Activated T-cell treated with anti-CD3 and anti-CD28 coated beads for 1 hour (primary cell): ENCODE measurements around the gene IQSEC3.
"Not testable (repeated sequence)": the region's sequence is repeated elsewhere in the genome, so short reads cannot be mapped to it uniquely, and the experiment has no call there.

ENCODE experiments used
- DNase-seq: peaks from one replicate; pipeline ENCODE4 v3.0.0-alpha.2; 2020; ENCODE audit warnings: low read depth

The IQSEC3 gene

DNA sequence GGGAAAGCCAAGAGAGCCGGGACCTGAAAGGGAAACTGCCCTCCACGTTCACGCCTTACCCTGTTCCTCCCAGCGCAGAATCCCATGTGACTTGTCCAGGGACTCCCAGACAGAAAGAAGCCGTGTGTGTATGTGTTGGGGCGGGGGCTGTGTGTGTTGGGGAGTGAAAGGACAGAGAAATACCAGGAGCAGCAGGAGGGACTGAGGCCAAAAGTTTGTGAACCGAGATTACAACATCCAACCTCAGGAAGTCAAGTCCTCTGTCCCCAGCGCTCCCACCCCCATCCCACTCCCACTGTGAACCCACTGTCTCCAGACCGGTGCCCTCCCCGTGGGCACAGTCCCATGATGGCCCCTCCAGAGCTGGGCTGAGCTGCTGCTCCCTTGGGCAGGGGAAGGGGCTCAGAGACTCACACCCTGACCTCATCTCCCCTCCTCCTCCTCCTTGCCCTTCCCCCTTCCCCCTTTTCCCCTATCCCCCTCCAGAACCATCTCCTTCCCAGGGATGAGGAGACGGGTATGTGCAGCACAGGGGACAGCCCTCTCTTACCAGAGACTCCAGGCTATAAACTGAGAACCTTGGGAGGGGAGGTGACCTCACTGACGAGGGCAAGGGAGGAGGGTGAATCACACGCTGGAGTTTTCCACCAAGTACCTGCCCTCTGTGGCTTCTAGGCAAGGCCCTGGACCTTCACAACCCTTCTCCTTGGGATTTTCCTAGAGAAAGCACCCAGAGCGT, 147.6 kb downstream of the IQSEC3 start, which contains the start of gene SLC6A12:
Gene SLC6A12, minus strand, starts transcription at position 155 of the 739 bp plus-strand sequence. CDS start 4,171 bp downstream, outside the sequence.
- DNase-seq = no peak

- DNase-seq = no peak
Observed at GRCh38 chr12:215116-215515, 148.5 kb downstream of the IQSEC3 start.

DNA sequence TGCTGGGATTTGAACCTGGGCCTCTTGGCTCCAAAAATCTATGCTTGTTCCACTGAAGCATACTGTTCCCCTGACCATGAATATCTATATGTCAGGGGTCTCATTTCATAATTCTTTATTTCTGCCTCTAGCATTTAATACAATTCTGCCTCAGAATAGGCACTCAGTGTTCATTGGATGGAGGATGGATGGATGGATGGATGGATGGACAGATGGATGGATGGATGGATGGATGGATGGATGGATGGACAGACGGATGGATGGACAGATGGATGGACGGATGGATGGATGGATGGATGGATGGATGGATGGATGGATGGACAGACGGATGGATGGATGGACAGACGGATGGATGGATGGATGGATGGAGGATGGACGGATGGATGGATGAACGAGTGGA, 150.5 kb downstream of the IQSEC3 start:
- not testable (repeated sequence) for DNase-seq

DNA sequence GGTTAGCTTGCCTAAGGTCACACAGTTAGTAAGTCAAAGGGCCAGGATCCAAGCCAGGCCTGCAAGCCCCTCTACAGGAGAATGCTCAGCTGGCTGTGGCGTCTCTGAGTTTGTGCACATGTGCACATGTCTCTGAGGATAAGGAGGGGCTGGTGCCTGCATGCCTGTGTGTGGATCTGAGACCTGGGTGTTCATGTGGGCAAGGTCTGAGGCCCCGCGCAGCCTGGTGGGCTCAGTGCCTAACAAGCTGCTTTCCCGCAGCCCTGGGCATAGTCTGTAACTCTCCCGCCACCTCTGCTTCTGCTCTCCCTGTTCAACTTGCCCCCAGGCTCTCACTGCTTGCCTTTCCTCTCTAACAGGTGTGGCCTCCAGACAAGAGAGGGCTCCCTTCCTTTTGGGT, 151.7 kb downstream of the IQSEC3 start:
- DNase-seq = no peak

- no peak for DNase-seq
Observed at GRCh38 chr12:218728-219590, 152.4 kb downstream of the IQSEC3 start.

DNA sequence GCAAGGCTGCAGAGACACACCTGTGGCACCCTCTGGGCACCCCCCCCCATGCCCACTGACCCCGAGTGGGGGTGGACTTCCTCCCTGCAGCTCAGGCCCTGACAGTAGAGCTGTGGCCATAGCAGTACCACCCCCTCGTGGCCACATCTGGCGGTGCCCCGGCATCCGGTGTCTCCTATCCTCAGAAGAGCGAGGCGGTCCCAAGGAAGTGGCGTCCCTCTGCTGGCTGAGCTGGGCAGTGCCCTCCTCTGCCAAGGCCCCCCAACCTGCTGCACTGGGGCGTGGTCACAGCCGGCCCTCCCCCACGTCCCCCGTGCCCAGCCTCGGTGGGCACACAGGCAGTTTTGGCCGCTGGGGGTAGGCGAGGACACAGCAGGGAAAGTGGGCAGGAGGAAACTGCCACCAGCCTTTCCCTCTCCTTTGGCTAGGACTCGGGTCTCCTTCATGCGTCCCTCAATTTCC, 153.4 kb downstream of the IQSEC3 start:
- DNase-seq = peak; percentile 6

DNA sequence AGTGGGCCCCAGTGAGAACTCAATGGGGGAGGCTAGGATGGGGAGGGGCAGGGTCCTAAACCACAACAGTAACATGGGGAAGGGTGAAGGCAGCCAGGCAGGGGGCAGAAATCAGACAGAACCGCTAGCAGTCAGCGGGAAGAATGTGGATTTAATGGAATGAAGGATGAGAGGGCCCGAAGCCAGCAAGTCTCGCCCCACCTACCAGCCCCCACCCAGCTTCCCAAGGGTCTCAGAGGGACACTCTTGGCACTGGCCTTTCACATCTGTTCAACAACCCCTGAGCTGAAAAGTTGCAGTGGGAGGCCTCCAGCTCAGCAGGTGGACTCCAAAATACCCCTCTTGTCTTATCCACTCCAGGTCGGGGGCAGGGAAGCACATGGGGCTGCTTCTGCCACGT, 153.9 kb downstream of the IQSEC3 start:
- DNase-seq = no peak

DNA sequence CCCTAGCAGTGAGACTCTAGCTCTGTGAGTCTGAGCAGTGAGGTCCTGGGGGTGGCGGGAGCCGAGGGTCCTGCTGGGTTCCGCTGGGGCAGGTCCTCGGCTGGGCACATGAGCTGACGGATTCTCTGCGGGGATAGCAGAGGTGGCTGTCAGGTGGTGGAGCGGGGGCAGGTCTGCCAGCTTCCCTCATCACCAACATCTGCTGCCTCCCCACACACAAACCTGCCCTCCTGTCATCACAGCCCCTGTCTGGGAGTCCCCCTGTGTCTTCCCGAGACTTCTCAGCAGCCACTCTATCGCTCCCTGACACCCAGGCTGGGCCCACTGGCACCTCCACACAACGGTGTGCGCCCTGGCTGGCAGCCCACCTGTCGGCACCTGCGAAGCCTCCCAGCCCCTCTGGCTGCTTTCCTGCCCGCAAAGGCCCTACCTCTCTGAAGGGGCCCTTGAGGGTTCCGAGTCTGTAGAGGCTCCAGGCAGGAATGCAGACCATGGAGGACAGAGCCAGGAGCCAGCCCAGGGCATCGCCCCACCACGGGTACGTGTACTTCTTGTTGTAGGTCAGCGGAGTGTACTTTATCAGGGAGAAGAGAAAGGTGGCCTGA, 154.5 kb downstream of the IQSEC3 start:
- no peak for DNase-seq

DNA sequence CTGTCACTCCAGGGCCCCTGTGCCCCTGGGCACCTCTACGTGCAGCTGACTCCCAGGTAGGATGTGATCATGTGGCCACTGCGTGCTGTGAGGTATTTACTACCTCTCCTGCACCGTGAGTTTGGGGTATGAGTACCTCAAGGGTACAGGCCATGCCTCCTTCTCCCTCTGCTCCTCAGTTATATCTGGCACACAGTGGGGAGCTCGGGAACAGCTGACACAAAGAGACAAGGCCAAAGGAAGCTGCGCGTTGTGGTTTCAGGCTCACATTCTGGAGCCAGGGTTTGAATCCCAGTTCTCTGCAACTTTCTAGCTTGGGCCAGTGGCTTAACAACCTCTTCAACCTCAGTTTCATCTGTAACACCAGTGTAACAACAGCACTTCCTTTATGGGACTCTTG, 155.2 kb downstream of the IQSEC3 start:
- DNase-seq = no peak

DNA sequence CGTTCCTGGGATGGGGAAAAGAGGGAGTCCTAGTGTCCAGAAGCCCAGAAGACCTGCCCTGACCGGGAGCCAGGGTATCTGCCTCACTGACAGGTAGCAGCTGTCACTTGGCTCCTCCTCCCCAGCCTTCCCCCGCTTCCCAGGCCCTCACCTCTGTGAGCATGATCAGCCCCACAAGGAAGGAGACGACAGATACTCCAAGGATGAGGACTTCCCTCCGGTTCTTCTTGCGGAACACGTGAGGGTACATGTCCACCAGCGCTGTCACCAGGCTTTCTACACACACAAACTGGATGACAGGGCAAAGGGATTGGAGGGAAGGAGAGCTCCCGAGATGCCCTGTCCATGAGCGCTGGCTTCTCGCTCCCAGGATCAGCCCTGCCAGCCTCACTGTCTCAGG, 157.3 kb downstream of the IQSEC3 start:
- DNase-seq = no peak

GRCh38 chr12:224330-224729, 157.8 kb downstream of the IQSEC3 start:
- DNase-seq = no peak

GRCh38 chr12:225012-225411, 158.4 kb downstream of the IQSEC3 start:
- no peak for DNase-seq

GRCh38 chr12:226401-226800, 159.8 kb downstream of the IQSEC3 start:
- no peak for DNase-seq

DNA sequence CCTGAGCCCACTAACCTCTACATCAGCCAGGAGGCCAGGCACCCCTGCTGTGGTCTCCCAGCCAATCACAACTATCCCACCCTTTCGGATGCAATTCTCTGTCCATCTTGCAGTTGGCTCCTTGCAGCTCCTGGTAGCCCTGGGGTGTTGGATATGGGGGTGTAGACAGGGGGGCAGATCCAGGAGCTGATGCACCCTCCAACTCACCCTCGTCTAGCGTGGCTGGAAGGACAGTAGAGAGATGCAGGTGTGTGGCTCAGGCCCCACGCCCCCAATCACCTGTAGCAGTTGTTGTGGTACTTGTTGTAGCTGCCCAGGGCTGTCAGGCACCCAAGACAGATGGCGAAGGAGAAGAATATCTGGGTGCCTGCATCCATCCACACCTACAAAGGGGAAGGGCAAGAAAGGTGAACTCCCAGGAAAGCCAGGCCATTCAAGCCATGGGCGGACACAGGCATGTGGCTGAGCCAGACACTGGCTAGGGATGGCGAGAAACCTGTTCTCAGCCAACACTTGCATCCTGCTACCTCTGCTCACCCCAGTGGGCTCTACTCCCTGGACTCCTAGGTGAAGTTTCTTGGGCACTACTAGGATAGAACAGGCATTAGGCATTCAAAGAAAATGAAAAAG, 160.8 kb downstream of the IQSEC3 start:
- DNase-seq = no peak
